Stimulated activated CD4-positive, alpha-beta T cell treated with anti-CD3 and anti-CD28 coated beads, Interleukin-1b, Interleukin-23, amount 100 ng/mL, for 1 hour (primary cell): ENCODE data around the gene VPS26B.
"Not testable (repeated sequence)": the region's sequence is repeated elsewhere in the genome, so short reads cannot be mapped to it uniquely, and the experiment has no call there.

Experiments used
- DNase-seq, 2 donors: peaks; one replicate each; pipeline ENCODE4 v3.0.0-alpha.2; 2020; ENCODE audit warnings: low read depth in 2 of 2

VPS26B gene

GRCh38 chr11:134258577-134258976, 34.1 kb downstream of the VPS26B start:
- DNase-seq = no peak

- no peak for DNase-seq
Observed at GRCh38 chr11:134260503-134260902, 36.0 kb downstream of the VPS26B start.

- no peak for DNase-seq
Observed at GRCh38 chr11:134260983-134261382, 36.5 kb downstream of the VPS26B start.

GRCh38 chr11:134261626-134262488, 37.4 kb downstream of the VPS26B start:
- DNase-seq = no peak

GRCh38 chr11:134264966-134265764, 40.7 kb downstream of the VPS26B start:
- DNase-seq = no peak

GRCh38 chr11:134266440-134266839, 42.0 kb downstream of the VPS26B start:
- DNase-seq = no peak

- no peak for DNase-seq
Observed at GRCh38 chr11:134266841-134267251, 42.4 kb downstream of the VPS26B start.

- no peak for DNase-seq
Observed at GRCh38 chr11:134267461-134267860, 43.0 kb downstream of the VPS26B start.

- DNase-seq = no peak
Observed at GRCh38 chr11:134267966-134268365, 43.5 kb downstream of the VPS26B start.

- DNase-seq = no peak
Observed at GRCh38 chr11:134270250-134270714, 45.8 kb downstream of the VPS26B start.

GRCh38 chr11:134271978-134272377, 47.5 kb downstream of the VPS26B start:
- no peak for DNase-seq

GRCh38 chr11:134272381-134273316, 48.2 kb downstream of the VPS26B start:
- no peak for DNase-seq

GRCh38 chr11:134273317-134273712, 48.8 kb downstream of the VPS26B start:
- no peak for DNase-seq

- DNase-seq = no peak
Observed at GRCh38 chr11:134275188-134275533, 50.7 kb downstream of the VPS26B start.

- peak; percentile 49 to 56 for DNase-seq
Observed at GRCh38 chr11:134275534-134276395, 51.3 kb downstream of the VPS26B start, which contains the start of gene GLB1L3. Gene GLB1L3, plus strand, starts transcription at chr11:134276379. Its CDS starts 362 bp downstream, at chr11:134276741.

- DNase-seq = no peak
Observed at GRCh38 chr11:134276396-134277182, 52.1 kb downstream of the VPS26B start.

- no peak for DNase-seq
Observed at GRCh38 chr11:134277183-134278001, 52.9 kb downstream of the VPS26B start.

- DNase-seq = no peak
Observed at GRCh38 chr11:134278356-134278755, 53.9 kb downstream of the VPS26B start.

- DNase-seq = not testable (repeated sequence)
Observed at GRCh38 chr11:134281635-134282034, 57.2 kb downstream of the VPS26B start.
